ENCODE data around the gene TAS2R42.

The TAS2R42 gene

GRCh38 chr12:11178250-11178649, 8.5 kb downstream of the TAS2R42 start:
- no peak for TF ChIP-seq TAF1 (IDR thresholded peaks at IDR 0.05; ENCODE audit: low read depth, low read length)
- no peak for TF ChIP-seq POLR2A (IDR thresholded peaks at IDR 0.05; ENCODE audit: low read depth, low read length)
- TF ChIP-seq SPI1 (IDR thresholded peaks at IDR 0.05; ENCODE audit: low read depth, low read length) = no peak
- FAIRE-seq = no peak
- DNase-seq (ENCODE audit: insufficient read length, low spot score) = no peak

DNA sequence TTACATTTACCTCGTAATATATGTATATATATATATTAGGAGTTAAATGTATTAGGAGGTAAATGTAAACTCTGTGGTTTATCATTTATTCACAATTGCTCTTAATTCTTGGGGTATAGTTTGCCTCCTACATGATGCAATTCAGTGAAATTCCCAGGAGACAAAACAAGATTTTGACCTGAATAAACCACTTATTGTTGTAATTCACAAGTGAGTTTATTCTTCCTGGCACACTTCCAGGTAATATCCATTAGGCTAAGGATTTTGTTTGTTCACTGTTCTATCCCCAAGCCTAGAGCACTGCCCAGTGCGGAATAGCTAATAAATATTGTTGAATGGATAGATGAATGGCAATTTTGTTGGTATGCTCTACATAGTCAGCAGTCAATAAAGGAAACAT, 12.7 kb downstream of the TAS2R42 start:
- DNase-seq (ENCODE audit: insufficient read length, low spot score) = no peak
- no peak for FAIRE-seq
- TF ChIP-seq TAF1 (IDR thresholded peaks at IDR 0.05; ENCODE audit: low read depth, low read length) = no peak
- TF ChIP-seq POLR2A (IDR thresholded peaks at IDR 0.05; ENCODE audit: low read depth, low read length) = no peak
- TF ChIP-seq POU2F2 (IDR thresholded peaks at IDR 0.05; ENCODE audit: low read depth, low read length) = no peak
- TF ChIP-seq PAX5 (IDR thresholded peaks at IDR 0.05; ENCODE audit: insufficient read depth, low read length, severe bottlenecking) = no peak
- TF ChIP-seq POLR2AphosphoS5 (IDR thresholded peaks at IDR 0.05; ENCODE audit: low read depth, low read length) = no peak
- no peak for TF ChIP-seq SPI1 (IDR thresholded peaks at IDR 0.05; ENCODE audit: low read depth, low read length)

DNA sequence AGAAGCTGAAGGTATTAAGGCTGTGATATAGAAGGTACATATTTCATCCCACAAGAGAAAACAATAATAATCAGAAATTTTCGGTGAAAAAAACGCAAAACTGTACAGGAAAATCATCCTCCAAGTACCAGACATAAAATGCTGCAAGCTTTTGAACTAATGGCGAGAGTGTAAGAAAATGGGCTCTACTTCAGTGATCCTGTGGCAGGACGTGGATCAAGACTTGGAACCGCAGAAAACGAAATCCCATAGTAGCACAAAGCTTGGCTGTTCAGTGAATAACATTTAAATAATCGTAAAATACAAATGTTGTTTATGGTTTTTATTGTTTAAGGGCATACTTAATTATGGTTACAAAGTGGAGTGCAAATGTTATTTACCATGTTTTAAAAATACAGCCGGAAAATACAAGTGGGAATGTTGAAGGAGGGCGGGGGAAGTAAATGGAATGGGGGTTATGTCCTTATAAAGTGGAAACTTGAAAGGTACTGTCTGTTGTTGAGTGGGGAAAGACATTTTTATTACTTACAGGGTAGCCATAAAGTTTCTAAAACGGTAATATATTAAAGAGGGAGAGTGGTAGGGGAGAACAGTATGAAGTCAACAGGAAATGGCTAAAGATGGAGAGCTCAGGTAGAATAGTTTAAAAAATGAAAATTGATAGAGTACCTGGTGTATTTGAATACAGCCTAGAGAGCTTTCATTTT, 14.6 kb downstream of the TAS2R42 start:
- FAIRE-seq (no peak), DNase-seq (ENCODE audit: insufficient read length, low spot score) (no peak)
- TF ChIP-seq POLR2AphosphoS5 (IDR thresholded peaks at IDR 0.05; ENCODE audit: low read depth, low read length) = no peak
- no peak for TF ChIP-seq PAX5 (IDR thresholded peaks at IDR 0.05; ENCODE audit: insufficient read depth, low read length, severe bottlenecking)
- TF ChIP-seq TAF1 (IDR thresholded peaks at IDR 0.05; ENCODE audit: low read depth, low read length) = no peak
- TF ChIP-seq POLR2A (IDR thresholded peaks at IDR 0.05; ENCODE audit: low read depth, low read length) = no peak
- TF ChIP-seq POU2F2 (IDR thresholded peaks at IDR 0.05; ENCODE audit: low read depth, low read length) = no peak
- TF ChIP-seq SPI1 (IDR thresholded peaks at IDR 0.05; ENCODE audit: low read depth, low read length) = no peak

- peak; percentile 68 for DNase-seq (ENCODE audit: insufficient read length, low spot score)
- peak; percentile 95 for FAIRE-seq
Measured at GRCh38 chr12:11171145-11171968, 15.4 kb downstream of the TAS2R42 start, which contains the start of gene SMIM10L1. TSS of gene SMIM10L1 (plus strand) at chr12:11171194. CDS start at chr12:11171357, 163 bp downstream.

DNA sequence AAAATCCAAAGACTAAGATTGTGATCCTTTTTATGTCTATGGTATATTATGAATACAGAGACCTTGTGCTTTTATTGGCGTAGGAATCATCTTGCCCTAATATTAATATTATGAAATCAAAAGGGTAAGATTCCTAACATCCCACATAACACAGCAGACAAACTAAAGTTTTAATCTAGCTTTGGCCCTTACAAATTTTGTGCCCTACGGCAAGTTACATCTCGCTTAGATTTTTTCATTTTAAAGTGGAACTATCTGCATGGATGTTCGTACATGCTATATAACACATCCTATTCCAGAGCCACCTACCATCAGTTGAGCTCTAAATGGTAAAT, 16.0 kb downstream of the TAS2R42 start:
- FAIRE-seq = no peak
- TF ChIP-seq PAX5 (IDR thresholded peaks at IDR 0.05; ENCODE audit: insufficient read depth, low read length, severe bottlenecking) = no peak
- TF ChIP-seq TAF1 (IDR thresholded peaks at IDR 0.05; ENCODE audit: low read depth, low read length) = no peak
- TF ChIP-seq SPI1 (IDR thresholded peaks at IDR 0.05; ENCODE audit: low read depth, low read length) = no peak
- no peak for TF ChIP-seq POLR2AphosphoS5 (IDR thresholded peaks at IDR 0.05; ENCODE audit: low read depth, low read length)
- DNase-seq (ENCODE audit: insufficient read length, low spot score) = no peak

More at GRCh38 chr12:11171145-11171968, 15.4 kb downstream of the TAS2R42 start, which contains the start of gene SMIM10L1:
- TF ChIP-seq PAX5 (IDR thresholded peaks at IDR 0.05; ENCODE audit: insufficient read depth, low read length, severe bottlenecking) = no peak
- TF ChIP-seq TAF1 (IDR thresholded peaks at IDR 0.05; ENCODE audit: low read depth, low read length) = peak; percentile 67; the same call in 1 of the 2 replicates
- peak; percentile 89 for TF ChIP-seq POLR2A (IDR thresholded peaks at IDR 0.05; ENCODE audit: low read depth, low read length)
- TF ChIP-seq SPI1 (IDR thresholded peaks at IDR 0.05; ENCODE audit: low read depth, low read length) = no peak
- TF ChIP-seq POLR2AphosphoS5 (IDR thresholded peaks at IDR 0.05; ENCODE audit: low read depth, low read length) = peak; percentile 93
- TF ChIP-seq POU2F2 (IDR thresholded peaks at IDR 0.05; ENCODE audit: low read depth, low read length) = no peak

GRCh38 chr12:11166300-11166699, 20.4 kb downstream of the TAS2R42 start:
- no peak for FAIRE-seq
- DNase-seq (ENCODE audit: insufficient read length, low spot score) = no peak
- TF ChIP-seq POU2F2 (IDR thresholded peaks at IDR 0.05; ENCODE audit: low read depth, low read length) = no peak
- TF ChIP-seq POLR2A (IDR thresholded peaks at IDR 0.05; ENCODE audit: low read depth, low read length) = no peak
- TF ChIP-seq SPI1 (IDR thresholded peaks at IDR 0.05; ENCODE audit: low read depth, low read length) = no peak
- TF ChIP-seq POLR2AphosphoS5 (IDR thresholded peaks at IDR 0.05; ENCODE audit: low read depth, low read length) = no peak
- no peak for TF ChIP-seq PAX5 (IDR thresholded peaks at IDR 0.05; ENCODE audit: insufficient read depth, low read length, severe bottlenecking)
- no peak for TF ChIP-seq TAF1 (IDR thresholded peaks at IDR 0.05; ENCODE audit: low read depth, low read length)

GRCh38 chr12:11164384-11164783, 22.4 kb downstream of the TAS2R42 start:
- FAIRE-seq = no peak
- TF ChIP-seq POU2F2 (IDR thresholded peaks at IDR 0.05; ENCODE audit: low read depth, low read length) = no peak
- TF ChIP-seq SPI1 (IDR thresholded peaks at IDR 0.05; ENCODE audit: low read depth, low read length) = peak; percentile 59

DNA sequence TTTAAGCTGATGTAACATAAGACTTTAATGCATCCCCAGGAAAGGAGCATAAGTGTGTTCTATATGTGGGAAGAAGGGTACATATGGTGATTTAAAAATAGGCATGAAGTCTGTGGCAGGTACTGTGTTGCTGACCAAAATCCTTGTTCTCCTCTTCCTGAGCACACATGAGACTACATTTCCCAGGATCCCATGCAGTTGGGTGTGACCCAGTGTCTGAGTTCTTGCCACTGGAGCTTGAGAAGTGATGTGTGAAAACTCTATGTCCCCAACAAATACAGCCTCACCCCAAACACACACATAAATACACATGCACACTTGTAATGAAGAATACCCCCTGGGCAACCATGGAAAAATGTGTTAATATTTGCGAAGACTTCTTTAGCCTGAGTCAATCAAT, 24.2 kb downstream of the TAS2R42 start:
- FAIRE-seq = peak; percentile 54
- DNase-seq (ENCODE audit: insufficient read length, low spot score) = no peak
- TF ChIP-seq TAF1 (IDR thresholded peaks at IDR 0.05; ENCODE audit: low read depth, low read length) (no peak), SPI1 (IDR thresholded peaks at IDR 0.05; ENCODE audit: low read depth, low read length) (no peak), POLR2A (IDR thresholded peaks at IDR 0.05; ENCODE audit: low read depth, low read length) (no peak), POLR2AphosphoS5 (IDR thresholded peaks at IDR 0.05; ENCODE audit: low read depth, low read length) (no peak), POU2F2 (IDR thresholded peaks at IDR 0.05; ENCODE audit: low read depth, low read length) (no peak), PAX5 (IDR thresholded peaks at IDR 0.05; ENCODE audit: insufficient read depth, low read length, severe bottlenecking) (no peak)

More at GRCh38 chr12:11164384-11164783, 22.4 kb downstream of the TAS2R42 start:
- no peak for DNase-seq (ENCODE audit: insufficient read length, low spot score)

DNA sequence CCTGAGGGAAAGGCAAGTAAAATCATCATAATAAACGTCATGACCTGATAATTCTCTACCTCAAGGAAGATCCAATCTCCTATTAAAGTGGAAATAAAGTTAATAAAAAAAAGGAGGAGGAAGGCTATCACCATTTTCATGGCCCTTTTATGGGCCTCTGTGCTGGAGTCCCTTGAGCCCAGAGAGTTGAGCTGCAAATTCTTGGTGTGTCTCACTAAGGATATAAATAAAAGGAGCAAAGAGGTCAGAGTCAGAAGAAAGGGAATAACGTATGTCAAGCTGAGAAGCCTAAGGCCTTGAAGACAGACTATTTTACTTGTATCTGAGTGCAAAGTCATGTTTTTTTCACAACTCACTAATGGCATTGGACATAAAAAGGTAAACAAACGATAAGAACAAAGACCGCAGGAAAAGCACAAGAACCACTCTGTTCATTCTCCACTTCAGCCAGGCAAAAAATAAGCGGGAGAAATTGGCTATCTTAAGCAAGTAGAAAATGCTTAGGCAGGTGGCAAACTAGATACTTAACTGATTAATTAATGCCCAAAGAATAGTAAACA, 27.8 kb downstream of the TAS2R42 start:
- FAIRE-seq = no peak
- TF ChIP-seq POU2F2 (IDR thresholded peaks at IDR 0.05; ENCODE audit: low read depth, low read length) (no peak), PAX5 (IDR thresholded peaks at IDR 0.05; ENCODE audit: insufficient read depth, low read length, severe bottlenecking) (no peak), POLR2AphosphoS5 (IDR thresholded peaks at IDR 0.05; ENCODE audit: low read depth, low read length) (no peak), POLR2A (IDR thresholded peaks at IDR 0.05; ENCODE audit: low read depth, low read length) (no peak), TAF1 (IDR thresholded peaks at IDR 0.05; ENCODE audit: low read depth, low read length) (no peak), SPI1 (IDR thresholded peaks at IDR 0.05; ENCODE audit: low read depth, low read length) (no peak)
- DNase-seq (ENCODE audit: insufficient read length, low spot score) = no peak

Data from GM12891 (cell line).